NCI-H1417 treated with DMSO at 0.1 percent for 48 hours (cell line): ENCODE results near the gene LIPA.
"Not testable (repeated sequence)": the region's sequence is repeated elsewhere in the genome, so short reads cannot be mapped to it uniquely, and the experiment has no call there.

ENCODE experiments used
- DNase-seq: peaks from one replicate; lab custom pipeline; 2025; lab: John Stamatoyannopoulos, UW

The LIPA gene

DNA sequence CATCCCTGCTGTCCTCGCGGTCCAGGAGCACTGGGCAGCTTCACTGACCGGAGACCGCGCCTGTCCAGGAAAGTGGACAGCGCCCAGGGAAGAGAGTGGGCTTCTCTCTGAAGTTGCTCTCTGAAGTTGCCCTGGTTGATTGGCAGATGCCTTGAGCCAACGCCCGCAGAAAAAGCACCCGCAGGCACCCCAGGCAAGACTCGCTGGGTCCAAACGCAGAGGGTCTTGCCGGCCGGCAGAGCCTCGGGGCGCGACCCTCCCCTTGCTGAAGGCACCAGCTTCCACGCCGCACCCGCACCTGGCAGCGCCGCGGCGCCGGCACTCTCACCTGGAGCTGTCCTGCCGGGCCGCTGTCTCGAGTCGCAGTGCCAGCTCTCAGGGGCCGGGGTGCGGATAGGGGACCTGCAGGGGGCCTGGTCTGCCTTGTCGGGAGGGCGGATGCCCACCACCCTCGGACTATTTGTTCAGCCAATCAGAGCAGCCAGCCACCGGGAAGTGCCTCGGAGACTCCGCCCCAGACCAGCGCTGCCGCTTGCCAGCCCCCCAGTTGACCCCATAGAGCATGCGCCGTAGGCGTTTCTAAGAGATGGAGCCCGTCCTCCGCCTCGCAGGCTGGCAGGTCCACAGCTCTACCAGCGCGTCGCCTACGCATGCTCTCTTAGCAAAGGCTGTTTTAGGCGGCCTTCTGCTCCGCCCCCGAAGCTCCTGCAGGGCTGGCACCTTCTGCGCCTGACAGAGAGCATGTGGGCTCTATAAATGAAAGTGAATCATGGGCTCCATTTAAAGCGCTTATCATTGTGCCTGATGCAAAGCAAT lies at the start of gene LIPA:
TSS of gene LIPA (minus strand) at position 367 of the 816 bp plus-strand sequence. CDS start 4,127 bp downstream, outside the sequence.
- DNase-seq, result peak; percentile 64

DNA sequence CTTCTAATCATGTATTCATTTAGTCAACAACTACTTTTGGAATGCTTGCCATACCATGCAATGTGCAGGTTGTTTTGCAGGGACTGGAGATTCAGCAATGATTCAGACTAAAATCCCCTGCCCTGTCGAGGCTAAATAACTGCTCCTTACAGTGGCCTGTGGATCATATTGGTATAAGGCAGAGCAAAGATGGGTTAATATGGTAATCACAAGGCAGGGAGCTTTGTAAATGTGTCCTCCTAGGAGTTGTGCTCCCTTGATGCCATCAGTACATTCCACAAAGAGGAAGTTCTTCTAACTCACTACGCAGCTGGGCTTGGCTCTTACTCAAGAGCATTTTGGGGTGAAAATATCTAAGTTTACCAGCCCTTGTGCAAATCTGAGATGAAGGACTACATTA lies 49.7 kb upstream of the LIPA start:
- no peak for DNase-seq

DNA sequence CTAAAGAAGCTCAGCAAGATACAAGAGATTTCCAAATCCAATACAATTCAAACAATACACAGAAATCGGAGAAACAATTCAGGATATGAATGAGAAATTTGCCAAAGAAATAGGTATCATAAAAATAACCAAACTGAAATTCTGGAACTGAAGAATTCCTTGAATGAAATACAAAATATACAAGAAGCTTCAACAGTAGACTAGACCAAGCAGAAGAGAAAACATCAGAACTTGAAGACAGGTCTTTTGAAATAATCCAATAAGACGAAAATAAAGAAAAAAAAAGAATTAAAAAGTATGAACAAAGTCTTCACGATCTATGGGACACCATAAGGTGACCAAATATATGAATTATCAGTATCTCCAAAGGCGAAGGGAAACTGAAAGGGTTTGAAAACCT lies 47.5 kb upstream of the LIPA start:
- DNase-seq, result no peak

DNA sequence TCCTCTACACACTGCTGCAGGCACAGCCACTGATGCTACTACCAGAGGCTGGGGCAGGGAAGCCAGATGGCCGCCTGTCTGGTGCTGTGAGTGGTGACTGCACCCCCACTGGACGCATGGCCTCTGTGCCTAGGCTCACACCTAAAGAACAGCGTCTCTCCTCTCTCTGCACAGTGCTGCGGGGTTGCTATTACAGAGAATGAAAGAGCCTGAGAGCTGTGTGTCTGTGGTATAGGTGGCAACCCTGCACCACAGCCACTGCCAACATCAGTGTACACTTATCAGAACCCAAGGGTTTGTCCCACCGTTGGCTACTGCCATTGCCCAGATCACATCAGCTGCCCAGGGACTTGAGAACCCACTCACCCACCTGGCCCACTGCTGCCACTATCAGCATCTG lies 46.2 kb upstream of the LIPA start:
- no peak for DNase-seq

DNA sequence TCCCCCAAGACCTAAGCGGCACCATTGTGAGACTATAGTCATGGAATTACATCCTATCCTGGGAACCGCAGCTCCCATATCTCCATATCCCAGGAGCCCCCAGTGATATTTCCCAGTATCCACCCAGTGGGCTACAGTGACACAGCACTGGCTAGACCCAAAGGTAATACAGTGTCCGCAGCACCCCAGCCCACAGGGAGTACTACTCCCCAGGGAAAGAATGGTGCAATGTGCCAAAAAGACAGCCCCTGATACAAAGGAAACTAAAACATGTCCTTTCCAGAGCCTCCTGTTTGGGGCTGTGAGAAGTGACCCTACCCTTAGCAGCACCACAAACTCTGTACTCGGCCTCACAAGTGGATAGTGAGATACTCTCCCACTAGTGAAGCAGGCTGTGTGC lies 45.8 kb upstream of the LIPA start:
- no peak for DNase-seq

DNA sequence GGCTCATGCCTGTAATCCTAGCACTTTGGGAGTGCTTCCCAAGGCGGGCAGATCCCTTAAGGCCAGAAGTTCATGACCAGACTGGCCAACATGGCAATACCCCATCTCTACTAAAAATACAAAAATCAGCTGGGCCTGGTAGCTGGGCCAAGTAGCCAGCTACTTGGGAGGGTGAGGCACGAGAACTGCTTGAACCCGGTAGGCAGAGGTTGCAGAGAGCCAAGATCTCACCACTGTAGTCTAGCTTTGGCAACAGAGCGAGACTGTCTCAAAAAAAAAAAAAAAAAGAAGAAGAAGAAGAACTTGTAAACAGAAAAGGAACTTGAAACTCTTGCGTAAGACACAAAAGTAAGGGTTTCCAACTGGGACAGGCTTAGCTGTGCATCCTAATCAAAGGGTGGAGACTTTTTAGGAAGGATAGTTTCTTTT lies 44.7 kb upstream of the LIPA start:
- DNase-seq, result no peak

DNA sequence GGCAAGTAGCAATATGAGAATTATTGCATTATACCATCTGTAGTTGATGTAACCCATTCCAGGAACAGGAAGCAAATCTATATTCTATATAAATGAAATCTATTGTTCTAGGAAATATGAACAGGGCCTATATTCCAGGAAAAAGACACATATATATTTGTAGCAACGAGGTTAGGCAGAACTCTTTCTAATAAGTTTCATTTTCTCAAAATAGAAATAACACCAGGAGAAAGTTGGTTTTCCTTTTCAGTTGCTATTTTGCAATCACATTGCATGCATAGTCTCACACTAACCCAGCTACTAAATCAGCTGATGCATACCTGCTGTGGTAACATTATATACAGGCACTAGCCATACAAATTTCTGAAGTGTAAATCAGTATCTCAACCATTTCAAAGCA lies 44.0 kb upstream of the LIPA start:
- DNase-seq, result no peak

DNA sequence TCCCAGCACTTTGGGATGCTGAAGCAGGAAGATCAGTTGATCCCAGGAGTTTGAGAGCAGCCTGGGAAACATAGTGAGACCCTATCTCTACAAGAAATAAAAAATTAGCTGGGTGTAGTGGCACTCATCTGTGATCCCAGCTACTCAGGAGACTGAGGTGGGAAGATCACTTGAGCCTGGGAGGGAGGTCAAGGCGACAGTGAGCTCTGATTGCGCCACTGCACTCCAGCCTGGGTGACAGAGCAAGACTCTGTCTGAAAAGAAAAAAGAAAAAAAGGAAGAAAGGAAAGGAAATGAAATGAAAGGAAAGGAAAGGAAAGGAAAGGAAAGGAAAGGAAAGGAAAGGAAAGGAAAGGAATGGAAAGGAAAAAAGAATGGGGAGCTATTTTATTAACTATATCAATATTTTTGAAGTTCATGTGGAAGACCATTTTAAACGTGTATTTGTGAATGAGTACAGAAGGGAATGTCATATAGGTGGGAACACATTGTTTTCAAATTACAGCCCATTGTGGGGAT lies 43.2 kb upstream of the LIPA start:
- no peak for DNase-seq

DNA sequence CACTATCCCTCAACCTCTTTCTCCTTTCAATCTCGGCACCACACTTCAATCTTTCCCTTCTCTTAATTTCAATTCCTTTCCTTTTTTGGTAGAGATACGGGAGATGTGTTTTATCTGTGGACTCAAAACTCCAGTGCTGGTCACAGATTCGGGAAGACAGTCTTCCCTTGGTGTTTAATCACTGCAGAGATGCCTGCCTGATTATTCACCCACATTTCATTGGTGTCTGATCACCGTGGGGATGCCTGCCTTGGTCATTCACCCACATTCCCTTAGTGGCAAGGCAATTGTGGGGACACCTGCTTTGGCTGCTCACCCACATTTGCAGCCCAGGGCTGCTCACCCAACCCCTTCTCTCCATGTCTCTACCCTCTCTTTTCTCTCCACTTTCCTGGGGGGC lies 33.7 kb upstream of the LIPA start:
- not testable (repeated sequence) for DNase-seq

DNA sequence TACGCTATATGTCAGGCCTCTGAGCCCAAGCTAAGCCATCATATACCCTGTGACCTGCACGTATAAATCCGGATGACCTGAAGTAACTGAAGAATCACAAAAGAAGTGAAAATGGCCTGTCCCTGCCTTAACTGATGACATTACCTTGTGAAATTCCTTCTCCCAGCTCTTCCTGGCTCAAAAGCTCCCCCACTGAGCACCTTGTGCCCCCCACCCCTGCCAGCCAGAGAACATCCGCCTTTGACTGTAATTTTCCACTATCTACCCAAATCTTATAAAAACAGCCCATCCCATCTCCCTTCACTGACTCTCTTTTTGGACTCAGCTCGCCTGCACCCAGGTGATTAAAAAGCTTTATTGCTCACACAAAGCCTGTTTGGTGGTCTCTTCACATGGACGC lies 33.1 kb upstream of the LIPA start:
- not testable (repeated sequence) for DNase-seq

DNA sequence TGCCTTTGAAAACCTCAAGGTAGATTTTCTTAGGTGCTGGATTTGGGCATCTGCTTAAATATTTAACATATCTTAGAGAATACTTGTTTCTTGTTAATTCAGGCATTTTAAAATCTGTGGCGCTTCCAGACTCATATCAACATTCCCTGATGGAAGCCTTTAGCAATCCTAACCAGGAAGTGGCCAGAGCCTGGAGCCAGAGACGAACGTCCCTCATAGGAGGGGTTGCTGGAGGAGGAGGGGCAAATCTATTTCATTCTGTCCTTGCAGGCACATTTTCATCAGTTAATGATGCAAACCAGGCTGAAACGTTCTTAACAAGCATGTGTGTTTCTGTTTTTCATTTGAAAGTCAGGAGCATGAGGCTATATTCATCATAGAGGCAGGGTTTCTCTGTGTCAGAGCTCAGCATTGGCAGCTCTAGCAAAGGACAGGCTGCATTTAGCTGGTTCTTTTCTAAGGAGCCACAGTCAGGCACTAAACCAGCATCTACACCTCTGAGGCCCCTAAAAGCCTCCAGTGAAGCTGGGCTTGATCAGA lies 32.4 kb upstream of the LIPA start:
- peak; percentile 7 for DNase-seq

DNA sequence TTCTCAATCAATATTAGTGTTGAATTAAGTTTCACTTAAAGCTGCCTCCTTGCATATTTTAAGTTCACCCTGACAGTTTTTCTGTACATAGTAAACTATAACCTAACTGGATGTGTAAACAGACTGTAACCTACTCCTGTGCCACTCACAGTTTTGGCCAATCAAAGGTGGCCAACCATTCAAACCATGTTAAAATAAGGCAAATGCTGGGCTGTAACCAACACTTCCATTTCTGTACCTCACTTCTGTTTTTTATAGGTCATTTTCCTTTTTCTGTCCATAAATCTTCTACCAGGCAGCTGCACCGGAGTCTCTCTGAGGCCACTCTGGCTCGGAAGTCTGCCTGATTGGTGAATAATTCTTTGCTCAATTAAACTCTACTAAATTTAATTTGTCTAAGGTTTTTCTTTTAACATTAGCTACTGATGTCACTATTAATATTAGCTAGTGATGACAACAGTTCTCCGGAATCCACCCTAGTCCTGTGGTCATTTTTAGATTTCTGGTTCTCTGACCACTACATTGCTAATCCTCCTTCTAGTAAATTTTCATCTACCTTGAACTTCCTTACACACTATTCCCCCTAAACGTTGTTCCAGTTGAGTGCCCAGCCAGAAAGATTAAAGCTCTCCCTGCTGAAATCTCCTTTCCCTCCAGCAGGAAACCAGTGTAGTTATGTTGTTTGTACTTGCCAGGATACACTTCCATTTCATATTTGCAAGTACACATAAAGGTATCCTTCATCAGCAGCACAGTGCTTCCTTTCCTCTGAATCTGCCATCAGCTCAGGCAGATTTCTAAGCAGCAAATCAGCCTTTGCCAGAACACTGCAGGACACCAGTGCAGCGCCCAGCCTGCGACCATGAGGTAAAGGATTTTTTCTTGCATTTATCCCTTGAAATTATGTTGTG lies 31.7 kb upstream of the LIPA start:
- no peak for DNase-seq

DNA sequence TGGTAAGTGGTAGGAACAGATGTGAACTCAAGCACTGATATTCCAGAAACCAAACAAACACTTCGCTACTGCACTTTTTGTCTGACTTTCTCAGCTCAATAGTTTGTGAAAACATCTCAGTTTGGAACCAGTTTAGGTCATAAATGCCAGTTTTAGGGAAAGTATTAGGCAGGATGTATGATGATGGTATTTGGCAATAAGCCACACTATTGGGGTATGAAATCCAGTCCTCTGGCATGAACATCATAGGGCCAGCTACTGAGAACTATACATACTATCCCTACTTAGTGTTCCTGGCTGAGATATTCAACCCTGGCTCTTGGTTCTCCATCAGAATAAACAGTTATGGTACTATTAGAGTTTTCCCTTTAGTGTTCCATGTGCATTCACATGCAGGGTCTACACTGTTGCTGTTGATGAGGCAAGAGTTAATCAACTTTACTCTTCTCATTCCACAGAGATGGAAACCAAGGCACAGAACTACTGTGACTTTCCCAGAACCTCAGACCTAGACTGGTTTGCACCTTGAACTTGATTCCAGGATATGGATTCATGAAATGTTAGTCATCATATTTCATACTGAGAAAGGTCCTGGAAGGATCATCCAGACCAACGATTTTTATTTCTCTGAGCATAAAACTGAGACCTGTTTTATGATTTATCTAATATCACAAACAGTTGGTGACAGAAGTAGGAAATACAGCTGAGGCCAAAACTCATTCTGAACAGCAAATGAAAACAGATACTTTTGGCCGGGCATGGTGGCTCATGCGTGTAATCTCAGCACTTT lies 30.2 kb upstream of the LIPA start:
- DNase-seq, result no peak

DNA sequence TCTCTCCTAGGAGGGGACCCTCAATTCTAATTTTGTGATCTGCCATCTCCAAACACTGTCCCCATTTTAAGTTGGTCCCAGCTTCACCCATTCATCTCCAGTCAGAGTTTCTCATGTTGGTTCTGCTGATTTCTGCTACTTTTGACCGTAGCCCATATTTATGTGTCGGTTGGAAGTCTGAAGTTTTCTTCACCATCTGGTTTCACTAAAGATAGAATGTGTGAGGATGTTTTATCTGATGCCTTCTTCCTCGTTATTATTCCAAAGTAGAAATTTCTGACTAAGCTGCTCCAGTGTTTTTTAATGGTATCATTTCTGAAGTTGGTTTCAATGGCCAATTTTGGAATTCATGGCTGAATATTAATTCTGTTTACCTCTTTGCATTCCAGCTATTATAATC lies 28.9 kb upstream of the LIPA start:
- no peak for DNase-seq

DNA sequence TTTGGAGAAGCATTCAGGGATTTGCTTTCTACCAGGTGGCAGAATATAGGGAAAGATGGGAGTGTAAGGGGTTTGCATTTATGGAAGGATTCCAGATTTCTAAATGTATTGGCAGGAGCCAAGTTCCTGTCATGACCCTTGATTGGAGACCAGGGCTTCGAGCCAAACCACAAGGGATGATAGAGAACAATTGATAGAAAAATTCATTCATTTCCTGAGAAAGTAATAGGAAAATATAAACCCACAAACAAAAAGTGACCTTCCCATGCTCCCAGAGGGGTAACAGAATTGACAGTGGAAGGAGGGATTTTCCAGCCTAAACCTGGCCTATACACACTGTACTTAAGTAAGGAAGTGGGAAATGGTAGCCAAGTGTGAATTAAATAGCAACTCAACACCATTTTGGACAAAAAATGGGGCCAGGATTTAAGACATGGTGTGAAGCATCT lies 27.9 kb upstream of the LIPA start:
- DNase-seq, result no peak

DNA sequence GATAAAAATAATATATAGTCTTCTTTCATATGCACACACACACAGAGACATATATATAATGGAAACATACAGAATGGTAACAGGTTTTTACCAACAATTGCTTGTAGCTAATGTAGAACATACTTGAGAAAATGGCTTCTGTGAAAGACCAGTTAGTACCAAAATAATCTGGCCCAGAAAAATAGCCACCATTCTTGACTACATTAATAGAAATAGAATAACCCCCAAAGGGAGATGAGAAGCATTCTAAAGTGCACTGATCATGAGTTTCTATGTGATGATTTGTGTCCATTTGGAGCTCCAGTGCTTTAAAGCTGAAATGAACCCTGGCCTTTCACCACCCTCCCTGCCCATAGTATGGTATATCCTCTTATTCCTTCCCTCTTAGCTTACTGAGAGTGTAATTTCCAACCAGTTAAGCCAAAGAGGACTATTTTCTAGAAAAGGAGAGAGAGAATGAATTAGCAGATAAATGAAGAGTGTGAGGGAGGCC lies 27.4 kb upstream of the LIPA start:
- DNase-seq, result no peak

DNA sequence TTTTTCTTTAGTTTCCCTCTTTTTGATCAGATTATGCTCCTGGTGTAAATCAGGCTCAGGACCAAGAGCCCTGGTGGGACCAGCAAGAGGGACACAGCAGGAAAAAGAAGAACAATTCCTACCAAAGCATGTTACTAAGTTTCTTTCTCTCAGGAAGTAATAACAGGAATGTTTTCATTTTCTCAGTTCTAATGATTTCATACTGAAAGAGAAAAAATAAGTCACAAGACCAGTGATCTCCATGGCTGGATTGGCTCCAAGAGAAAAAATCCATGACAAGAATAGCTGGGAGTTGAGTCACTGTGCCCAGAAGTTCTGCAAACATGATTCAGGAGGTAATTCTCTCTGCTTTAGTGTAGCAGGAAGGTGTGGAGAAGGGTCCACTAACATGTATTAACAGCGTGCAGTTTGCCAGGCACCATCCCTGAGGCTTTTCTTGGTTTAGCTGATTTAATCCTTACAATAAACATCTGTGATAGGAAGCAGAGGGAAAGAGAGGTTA lies 26.5 kb upstream of the LIPA start:
- DNase-seq, result no peak

DNA sequence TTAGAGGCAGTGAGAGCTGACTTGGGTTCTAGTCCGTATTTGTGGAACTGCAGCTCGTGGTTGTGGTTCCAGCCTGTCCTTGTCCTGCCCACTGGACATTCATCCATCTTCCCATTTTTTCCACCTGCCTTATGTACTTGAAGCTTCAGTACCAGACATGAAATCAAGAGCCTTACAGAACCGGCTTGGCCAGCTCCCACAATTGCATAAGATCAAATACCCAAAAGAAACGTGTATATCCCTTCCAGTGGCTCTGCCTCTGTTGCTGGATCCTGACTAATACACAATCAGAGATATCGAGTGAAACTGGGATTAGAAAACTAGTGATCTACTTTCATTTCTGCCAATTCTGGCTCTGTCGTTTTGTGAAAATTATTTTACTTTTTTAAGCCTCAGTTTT lies 23.8 kb upstream of the LIPA start:
- DNase-seq, result no peak

DNA sequence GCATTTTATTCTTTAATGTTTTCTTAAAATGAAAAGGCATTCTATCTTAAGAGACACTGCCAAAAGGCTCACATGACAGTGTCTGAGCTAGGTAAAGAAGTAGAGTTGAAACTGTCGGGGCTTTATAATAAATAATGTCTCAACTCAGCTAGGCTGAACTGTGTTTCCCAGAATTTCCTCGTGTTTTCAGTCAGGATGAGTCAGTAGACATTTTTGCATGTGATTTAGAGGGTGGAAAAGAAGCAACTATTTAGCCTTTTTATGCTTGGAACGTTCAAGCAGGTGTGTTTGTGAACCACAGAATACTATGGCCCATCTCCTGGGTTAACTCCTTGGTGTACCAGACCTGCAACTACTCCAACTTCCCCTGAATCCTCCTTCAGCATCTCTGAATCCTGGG lies 23.4 kb upstream of the LIPA start:
- no peak for DNase-seq

DNA sequence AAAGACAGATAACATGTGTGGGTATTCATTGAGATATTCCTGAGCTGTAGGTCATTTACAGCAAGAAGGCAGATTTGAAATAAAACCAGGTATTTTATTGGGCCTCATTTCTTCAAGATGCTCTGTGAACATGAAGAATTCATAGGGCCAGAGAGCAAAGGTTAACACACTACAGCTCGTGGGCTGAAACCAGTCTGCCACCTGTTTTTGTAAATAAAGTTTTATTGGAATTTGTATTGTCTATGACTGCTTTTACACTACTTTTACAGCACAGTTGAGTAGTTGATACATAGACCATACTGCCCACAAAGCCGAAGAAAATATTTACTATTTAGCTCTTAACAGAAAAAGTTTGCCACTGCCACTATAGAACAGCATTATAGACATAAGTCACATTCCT lies 22.1 kb upstream of the LIPA start:
- no peak for DNase-seq

DNA sequence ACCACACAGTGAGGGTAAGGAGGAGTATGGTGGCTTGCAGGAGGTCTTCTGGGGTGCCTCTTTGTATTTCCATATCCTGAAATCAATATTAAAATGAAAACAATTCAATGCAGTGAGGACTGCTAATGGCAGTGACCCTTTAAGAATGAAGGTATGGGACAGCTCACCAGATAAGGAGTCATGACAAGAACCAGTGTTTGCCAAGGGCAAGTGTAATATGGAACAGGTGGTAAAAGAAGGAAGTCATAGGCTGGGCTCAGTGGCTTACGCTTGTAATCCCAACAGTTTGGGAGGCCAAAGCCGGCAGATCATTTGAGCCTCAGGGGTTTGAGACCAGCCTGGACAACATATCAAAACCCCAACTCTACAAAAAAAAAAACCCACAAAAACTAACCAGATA lies 20.0 kb upstream of the LIPA start:
- DNase-seq, result no peak

DNA sequence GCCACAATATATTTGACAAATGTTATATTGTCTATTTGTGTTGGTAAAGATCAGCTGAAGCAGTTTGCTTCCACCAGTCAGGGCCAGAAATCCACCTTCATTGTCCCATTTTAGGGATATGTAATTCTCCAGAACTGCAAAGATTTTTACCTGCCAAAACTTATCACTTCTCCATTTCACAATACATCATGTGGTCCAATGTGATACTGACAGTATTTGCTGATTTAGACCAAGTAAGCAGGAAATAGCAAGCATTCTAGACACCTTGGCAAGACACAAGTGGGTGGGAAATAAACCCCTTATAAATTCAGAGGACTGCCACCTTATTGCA lies 18.5 kb upstream of the LIPA start:
- no peak for DNase-seq
